NCI-H446 (cell line): ENCODE data around the gene CAMTA1.

ENCODE experiments used
- DNase-seq, 2 experiments: peaks; one replicate each; lab custom pipeline; 2025; lab: John Stamatoyannopoulos, UW

CAMTA1 gene

GRCh38 chr1:7557301-7557891, 772.1 kb downstream of the CAMTA1 start:
- peak in 1 of 2 experiments; percentile 30 for DNase-seq

GRCh38 chr1:7558041-7558461, 772.8 kb downstream of the CAMTA1 start:
- DNase-seq = no peak

GRCh38 chr1:7558481-7558880, 773.2 kb downstream of the CAMTA1 start:
- DNase-seq = no peak

GRCh38 chr1:7558921-7559869, 773.9 kb downstream of the CAMTA1 start:
- peak in 1 of 2 experiments; percentile 28 for DNase-seq

- no peak for DNase-seq
Measured at GRCh38 chr1:7560128-7560527, 774.9 kb downstream of the CAMTA1 start.

- DNase-seq = no peak
Measured at GRCh38 chr1:7560601-7561181, 775.4 kb downstream of the CAMTA1 start.

DNA sequence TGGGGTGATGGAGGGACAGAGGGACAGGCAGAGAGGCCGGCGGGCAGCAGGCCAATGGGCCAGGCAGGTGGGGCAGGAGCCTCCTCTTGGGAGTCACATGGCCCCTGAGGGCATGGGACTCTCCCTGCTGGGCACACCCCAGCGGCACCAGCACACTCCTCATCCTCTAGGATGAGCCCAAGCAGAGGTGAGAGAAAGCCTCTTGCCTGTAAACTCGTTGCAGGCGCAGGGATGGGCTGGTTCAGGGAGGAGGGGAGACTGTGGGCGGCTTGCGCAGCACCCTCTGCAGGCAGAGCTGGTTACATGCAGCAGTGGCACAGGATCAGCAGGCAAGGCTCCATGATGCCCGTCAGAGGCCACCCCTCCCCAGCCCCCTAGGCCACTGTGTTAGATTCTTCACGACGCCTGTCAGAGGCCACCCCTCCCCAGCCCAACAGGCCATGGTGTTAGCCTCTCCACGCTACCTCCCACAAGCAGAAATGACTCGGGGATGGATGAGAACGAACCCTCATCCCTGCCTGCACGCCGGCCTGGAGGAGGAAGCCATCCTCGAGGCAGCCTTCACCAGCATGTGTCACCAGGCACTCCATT, 776.2 kb downstream of the CAMTA1 start:
- no peak for DNase-seq

- DNase-seq = no peak
Measured at GRCh38 chr1:7561936-7562728, 776.9 kb downstream of the CAMTA1 start.

DNA sequence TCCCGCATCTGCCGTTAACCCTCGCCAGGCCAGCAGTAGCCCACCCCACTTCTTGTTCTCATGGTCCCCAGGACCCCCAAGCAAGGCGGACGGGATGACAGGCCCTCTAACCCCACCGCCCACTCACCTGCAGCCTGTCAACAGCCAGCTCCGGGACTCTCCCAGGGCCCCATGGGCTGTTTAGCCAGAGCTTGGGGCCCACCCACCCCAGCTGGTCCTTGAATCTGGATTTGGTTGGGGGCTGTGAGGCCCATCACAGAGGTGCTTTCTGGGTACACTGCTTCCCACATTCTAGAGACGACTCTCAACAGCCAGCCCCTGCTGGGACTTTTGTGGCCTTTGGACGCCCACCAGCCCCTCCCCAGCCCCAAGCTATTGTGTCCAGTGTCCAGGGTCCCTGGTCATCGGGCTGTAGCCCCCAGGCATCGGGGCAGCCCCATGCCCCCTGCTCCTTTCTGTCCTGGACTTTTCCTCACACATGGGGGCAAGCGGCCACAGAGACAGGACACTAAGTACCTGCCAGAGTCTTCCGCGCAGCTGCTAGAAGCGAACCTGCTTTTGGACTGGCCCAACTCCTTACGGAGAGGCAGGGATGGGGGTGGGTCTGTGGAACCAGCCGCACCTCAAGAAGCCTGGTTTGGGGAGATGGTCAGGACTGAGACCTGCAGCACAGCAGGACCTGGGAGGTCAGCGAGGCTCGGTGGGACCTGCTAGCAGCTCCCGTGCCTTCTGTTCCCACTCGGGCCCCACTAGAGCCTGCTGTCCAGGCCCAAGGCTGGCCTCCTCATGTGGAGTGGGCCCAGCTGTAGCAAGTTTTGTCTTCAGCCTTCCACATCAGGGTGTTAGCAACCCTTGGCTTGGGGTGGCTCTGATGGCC, 777.7 kb downstream of the CAMTA1 start:
- no peak for DNase-seq

GRCh38 chr1:7564137-7564536, 778.9 kb downstream of the CAMTA1 start:
- no peak for DNase-seq

- no peak for DNase-seq
Measured at GRCh38 chr1:7565099-7565750, 780.0 kb downstream of the CAMTA1 start.

DNA sequence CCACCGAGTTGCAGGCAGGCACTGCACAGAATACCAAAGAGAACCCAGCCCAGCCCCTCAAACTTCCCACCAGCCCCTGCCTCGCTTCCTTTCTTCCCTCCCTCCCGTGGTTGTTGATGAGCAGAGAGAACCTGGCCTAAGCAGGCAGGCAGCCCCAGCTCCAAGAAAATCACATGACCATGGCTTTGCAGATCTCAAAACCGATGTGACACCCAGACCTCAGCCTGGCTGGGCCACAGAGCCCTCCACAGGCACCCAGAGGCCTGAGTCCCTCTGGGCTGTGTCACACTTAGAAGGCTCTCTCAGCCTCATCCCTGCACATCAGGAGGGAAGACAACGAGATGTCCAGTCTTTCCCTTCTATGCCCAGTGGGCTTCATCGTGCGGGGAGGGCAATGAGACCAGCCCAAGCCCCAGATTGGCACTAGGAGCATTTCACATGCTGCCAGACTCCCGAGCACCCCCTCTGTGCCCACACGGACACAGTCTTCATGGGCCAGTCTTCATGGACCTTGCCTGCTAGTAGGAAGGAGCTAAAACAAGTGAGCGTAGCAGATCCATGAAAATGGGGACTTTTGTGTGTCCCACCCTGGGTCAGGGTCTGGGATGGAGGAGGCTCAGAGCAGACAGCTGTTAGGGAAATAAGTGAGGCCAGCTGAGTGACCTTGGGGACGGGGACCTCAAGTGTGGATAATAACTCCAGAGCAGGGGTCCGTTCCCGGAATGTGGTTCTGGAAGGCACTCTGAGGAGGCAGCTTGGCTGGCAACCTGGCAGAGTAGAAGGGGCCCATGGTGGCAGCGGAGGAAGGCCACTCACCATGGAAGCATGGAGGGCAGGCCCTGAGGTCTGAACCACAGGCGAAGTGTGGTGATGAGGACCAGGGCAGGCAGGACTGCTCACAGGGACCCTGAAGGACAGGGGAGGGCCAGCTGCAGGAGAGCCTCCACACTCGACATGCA, 781.4 kb downstream of the CAMTA1 start:
- DNase-seq = no peak

DNA sequence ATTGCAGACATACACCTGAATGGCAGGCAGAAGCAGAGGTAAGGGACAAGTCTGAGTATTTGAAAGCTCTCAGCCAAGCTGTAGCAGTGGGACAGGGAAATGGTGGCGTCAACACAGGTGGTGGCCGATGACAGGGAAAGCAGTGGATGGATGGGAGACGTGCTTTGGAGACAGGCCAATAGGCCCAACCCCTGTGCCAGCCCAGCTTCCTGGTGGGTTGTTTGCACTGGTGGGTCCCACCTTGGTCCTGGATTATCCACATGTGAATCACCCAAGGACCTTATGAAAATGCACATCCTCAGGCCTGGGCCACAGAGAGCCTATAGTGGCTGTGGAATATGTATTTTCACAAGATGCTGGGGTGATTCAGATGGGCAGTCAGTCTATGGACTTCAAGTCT, 782.1 kb downstream of the CAMTA1 start:
- DNase-seq = no peak

GRCh38 chr1:7568053-7568452, 782.8 kb downstream of the CAMTA1 start:
- no peak for DNase-seq

- no peak for DNase-seq
Measured at GRCh38 chr1:7568901-7569524, 783.8 kb downstream of the CAMTA1 start.

DNA sequence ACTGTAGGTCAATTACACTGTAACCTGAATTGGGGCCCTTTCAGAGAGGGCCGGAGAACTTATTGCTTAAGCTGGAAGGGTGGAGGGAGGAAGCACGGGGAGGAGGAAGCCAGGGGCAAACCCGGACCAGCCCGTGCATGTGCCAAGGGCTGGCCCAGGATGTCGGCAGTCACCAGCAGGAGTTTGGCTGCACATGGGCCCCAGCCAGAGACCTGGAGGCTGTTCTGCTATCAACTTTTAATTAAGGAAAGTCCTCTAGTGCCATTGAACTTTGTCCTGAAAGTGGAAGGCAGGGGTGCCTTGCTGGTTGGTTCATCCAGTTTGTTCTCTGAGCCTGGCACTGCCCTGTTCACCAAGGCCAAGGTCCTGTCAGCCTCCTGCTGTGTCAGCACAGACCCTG, 785.1 kb downstream of the CAMTA1 start:
- DNase-seq = no peak

GRCh38 chr1:7572654-7573152, 787.4 kb downstream of the CAMTA1 start:
- DNase-seq = no peak

GRCh38 chr1:7573481-7573880, 788.2 kb downstream of the CAMTA1 start:
- no peak for DNase-seq
